K562 (cell line): ENCODE data around the gene SLC22A7. TPM values are rescaled to one million over a fixed set of nuclear protein-coding genes. Genes with fewer than 3 reads are reported as not detected.

Experiments
- ARID2 ChIP-seq: fragments of 450-650 bp; IDR thresholded peaks from 2 replicates; pipeline ENCODE4 v1.6.1; 2017; ENCODE audit warnings: antibody characterized with exemption, mild to moderate bottlenecking
- ATF7 ChIP-seq: fragments of 450-650 bp; IDR thresholded peaks from 2 replicates; pipeline ENCODE4 v1.7.1; 2014; ENCODE audit warnings: mild to moderate bottlenecking, moderate library complexity
- CBX2 ChIP-seq: fragments of 200-600 bp; sonication (generic); IDR thresholded peaks from one replicate; pipeline ENCODE4 v1.6.1; 2012; ENCODE audit warnings: mild to moderate bottlenecking, low read length, inconsistent platforms; ENCODE audit not compliant: insufficient read depth, poor library complexity, severe bottlenecking
- HSF4 ChIP-seq: fragments of 250-450 bp; sonication (Bioruptor Pico); IDR thresholded peaks from 2 replicates; pipeline ENCODE4 v2.1.2; 2022; ENCODE audit warnings: mild to moderate bottlenecking, moderate library complexity, borderline replicate concordance
- ZBTB8A ChIP-seq: fragments of 450-650 bp; IDR thresholded peaks from 2 replicates; pipeline ENCODE4 v1.6.1; 2018; ENCODE audit warnings: mild to moderate bottlenecking, moderate library complexity; ENCODE audit not compliant: partially characterized antibody
- ZNF444 ChIP-seq: fragments of 250-450 bp; sonication (Bioruptor Pico); IDR thresholded peaks from 2 replicates; pipeline ENCODE4 v1.4.0; 2020; ENCODE audit warnings: mild to moderate bottlenecking, moderate library complexity
- ZNF668 ChIP-seq: fragments of 250-450 bp; sonication (Bioruptor Pico); IDR thresholded peaks from 2 replicates; pipeline ENCODE4 v1.8.0; 2022; ENCODE audit warnings: mild to moderate bottlenecking, inconsistent platforms
- polyA plus RNA-seq, 8 experiments: library from polyadenylated mRNA; depleted of rRNA in 4 of 8; stranded (reverse) in 5 of 8; unstranded in 3 of 8; fragments of >200 nt; fragmentation: Nextera tagmentation in 2 of 8; fragmentation: Illumina TruSeq in 1 of 8; extraction: Ambion mirVana in 2 of 8; extraction: Trizol in 1 of 8; gene quantifications; 2 replicates each; pipeline versions ENCODE4 v1.2.1 to v1.2.3, GENCODE V29; 2011 to 2014; ENCODE audit warnings: inconsistent platforms in 1 of 8, missing spikeins in 1 of 8
- total RNA-seq, 7 experiments: library from RNA; depleted of rRNA in 6 of 7; stranded (reverse); fragments of >200 nt in 6 of 7; fragmentation: Illumina TruSeq in 2 of 7; extraction: Trizol in 2 of 7; gene quantifications; 2 replicates each; pipeline versions ENCODE4 v1.2.1 to v1.2.3, GENCODE V29; 2011 to 2021; ENCODE audit warnings: low replicate concordance in 1 of 7
- TF ChIP-seq, protein P1 (sequence below): fragments of 250-450 bp; sonication (Bioruptor Pico); IDR thresholded peaks from 2 replicates; pipeline ENCODE4 v1.5.0; 2022; ENCODE audit warnings: mild to moderate bottlenecking
- TF ChIP-seq, protein P2 (sequence below): fragments of 200-600 bp; sonication (generic); IDR thresholded peaks from one replicate; pipeline ENCODE4 v1.6.1; 2012; ENCODE audit warnings: mild to moderate bottlenecking, low read depth, low read length, inconsistent platforms

SLC22A7 gene
- total and polyA plus RNA-seq, 9 of the 15 experiments (the other 6 are each of a cell fraction or from before 2014, with no cell fraction given), result not detected

- TF ChIP-seq, protein P1, sequence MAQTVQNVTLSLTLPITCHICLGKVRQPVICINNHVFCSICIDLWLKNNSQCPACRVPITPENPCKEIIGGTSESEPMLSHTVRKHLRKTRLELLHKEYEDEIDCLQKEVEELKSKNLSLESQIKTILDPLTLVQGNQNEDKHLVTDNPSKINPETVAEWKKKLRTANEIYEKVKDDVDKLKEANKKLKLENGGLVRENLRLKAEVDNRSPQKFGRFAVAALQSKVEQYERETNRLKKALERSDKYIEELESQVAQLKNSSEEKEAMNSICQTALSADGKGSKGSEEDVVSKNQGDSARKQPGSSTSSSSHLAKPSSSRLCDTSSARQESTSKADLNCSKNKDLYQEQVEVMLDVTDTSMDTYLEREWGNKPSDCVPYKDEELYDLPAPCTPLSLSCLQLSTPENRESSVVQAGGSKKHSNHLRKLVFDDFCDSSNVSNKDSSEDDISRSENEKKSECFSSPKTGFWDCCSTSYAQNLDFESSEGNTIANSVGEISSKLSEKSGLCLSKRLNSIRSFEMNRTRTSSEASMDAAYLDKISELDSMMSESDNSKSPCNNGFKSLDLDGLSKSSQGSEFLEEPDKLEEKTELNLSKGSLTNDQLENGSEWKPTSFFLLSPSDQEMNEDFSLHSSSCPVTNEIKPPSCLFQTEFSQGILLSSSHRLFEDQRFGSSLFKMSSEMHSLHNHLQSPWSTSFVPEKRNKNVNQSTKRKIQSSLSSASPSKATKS (CRISPR knock-in tag), result no peak
- TF ChIP-seq ZBTB8A (no peak), ZNF444 (CRISPR knock-in tag) (no peak), ATF7 (no peak), ZNF668 (CRISPR knock-in tag) (no peak), CBX2 (no peak), HSF4 (no peak), ARID2 (no peak)
- TF ChIP-seq, protein P2, sequence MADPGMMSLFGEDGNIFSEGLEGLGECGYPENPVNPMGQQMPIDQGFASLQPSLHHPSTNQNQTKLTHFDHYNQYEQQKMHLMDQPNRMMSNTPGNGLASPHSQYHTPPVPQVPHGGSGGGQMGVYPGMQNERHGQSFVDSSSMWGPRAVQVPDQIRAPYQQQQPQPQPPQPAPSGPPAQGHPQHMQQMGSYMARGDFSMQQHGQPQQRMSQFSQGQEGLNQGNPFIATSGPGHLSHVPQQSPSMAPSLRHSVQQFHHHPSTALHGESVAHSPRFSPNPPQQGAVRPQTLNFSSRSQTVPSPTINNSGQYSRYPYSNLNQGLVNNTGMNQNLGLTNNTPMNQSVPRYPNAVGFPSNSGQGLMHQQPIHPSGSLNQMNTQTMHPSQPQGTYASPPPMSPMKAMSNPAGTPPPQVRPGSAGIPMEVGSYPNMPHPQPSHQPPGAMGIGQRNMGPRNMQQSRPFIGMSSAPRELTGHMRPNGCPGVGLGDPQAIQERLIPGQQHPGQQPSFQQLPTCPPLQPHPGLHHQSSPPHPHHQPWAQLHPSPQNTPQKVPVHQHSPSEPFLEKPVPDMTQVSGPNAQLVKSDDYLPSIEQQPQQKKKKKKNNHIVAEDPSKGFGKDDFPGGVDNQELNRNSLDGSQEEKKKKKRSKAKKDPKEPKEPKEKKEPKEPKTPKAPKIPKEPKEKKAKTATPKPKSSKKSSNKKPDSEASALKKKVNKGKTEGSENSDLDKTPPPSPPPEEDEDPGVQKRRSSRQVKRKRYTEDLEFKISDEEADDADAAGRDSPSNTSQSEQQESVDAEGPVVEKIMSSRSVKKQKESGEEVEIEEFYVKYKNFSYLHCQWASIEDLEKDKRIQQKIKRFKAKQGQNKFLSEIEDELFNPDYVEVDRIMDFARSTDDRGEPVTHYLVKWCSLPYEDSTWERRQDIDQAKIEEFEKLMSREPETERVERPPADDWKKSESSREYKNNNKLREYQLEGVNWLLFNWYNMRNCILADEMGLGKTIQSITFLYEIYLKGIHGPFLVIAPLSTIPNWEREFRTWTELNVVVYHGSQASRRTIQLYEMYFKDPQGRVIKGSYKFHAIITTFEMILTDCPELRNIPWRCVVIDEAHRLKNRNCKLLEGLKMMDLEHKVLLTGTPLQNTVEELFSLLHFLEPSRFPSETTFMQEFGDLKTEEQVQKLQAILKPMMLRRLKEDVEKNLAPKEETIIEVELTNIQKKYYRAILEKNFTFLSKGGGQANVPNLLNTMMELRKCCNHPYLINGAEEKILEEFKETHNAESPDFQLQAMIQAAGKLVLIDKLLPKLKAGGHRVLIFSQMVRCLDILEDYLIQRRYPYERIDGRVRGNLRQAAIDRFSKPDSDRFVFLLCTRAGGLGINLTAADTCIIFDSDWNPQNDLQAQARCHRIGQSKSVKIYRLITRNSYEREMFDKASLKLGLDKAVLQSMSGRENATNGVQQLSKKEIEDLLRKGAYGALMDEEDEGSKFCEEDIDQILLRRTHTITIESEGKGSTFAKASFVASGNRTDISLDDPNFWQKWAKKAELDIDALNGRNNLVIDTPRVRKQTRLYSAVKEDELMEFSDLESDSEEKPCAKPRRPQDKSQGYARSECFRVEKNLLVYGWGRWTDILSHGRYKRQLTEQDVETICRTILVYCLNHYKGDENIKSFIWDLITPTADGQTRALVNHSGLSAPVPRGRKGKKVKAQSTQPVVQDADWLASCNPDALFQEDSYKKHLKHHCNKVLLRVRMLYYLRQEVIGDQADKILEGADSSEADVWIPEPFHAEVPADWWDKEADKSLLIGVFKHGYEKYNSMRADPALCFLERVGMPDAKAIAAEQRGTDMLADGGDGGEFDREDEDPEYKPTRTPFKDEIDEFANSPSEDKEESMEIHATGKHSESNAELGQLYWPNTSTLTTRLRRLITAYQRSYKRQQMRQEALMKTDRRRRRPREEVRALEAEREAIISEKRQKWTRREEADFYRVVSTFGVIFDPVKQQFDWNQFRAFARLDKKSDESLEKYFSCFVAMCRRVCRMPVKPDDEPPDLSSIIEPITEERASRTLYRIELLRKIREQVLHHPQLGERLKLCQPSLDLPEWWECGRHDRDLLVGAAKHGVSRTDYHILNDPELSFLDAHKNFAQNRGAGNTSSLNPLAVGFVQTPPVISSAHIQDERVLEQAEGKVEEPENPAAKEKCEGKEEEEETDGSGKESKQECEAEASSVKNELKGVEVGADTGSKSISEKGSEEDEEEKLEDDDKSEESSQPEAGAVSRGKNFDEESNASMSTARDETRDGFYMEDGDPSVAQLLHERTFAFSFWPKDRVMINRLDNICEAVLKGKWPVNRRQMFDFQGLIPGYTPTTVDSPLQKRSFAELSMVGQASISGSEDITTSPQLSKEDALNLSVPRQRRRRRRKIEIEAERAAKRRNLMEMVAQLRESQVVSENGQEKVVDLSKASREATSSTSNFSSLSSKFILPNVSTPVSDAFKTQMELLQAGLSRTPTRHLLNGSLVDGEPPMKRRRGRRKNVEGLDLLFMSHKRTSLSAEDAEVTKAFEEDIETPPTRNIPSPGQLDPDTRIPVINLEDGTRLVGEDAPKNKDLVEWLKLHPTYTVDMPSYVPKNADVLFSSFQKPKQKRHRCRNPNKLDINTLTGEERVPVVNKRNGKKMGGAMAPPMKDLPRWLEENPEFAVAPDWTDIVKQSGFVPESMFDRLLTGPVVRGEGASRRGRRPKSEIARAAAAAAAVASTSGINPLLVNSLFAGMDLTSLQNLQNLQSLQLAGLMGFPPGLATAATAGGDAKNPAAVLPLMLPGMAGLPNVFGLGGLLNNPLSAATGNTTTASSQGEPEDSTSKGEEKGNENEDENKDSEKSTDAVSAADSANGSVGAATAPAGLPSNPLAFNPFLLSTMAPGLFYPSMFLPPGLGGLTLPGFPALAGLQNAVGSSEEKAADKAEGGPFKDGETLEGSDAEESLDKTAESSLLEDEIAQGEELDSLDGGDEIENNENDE, result no peak
- TF ChIP-seq, all 486 proteins: peak for 0
Measured at GRCh38 chr6:43261198-43261597, 36.9 kb upstream of the SLC22A7 start (continued).
